DOHH2 (cell line): ENCODE results near the gene COL5A1.

ENCODE experiments used
- H3F3A ChIP-seq: fragments of 200-600 bp; sonication (generic), shearing (Covaris generic); 2 replicates; pipeline ENCODE4 v1.6.0; 2016; ENCODE audit warnings: antibody characterized with exemption, mild to moderate bottlenecking; ENCODE audit not compliant: control insufficient read depth, insufficient read depth
- H3K27ac ChIP-seq: fragments of 200-600 bp; sonication (generic); 2 replicates; pipeline ENCODE4 v1.5.1; 2014; ENCODE audit warnings: low read depth, mild to moderate bottlenecking, low read length, moderate library complexity
- H3K27me3 ChIP-seq: fragments of 200-600 bp; sonication (generic); 2 replicates; pipeline ENCODE4 v1.6.1; 2014; ENCODE audit warnings: mild to moderate bottlenecking, low read length, mixed read lengths; ENCODE audit not compliant: control insufficient read depth
- H3K36me3 ChIP-seq: fragments of 200-600 bp; sonication (generic); 2 replicates; pipeline ENCODE4 v1.6.1; 2014; ENCODE audit warnings: mild to moderate bottlenecking, low read length, moderate library complexity, mixed read lengths; ENCODE audit not compliant: control insufficient read depth
- H3K4me1 ChIP-seq: fragments of 200-600 bp; sonication (generic); 2 replicates; pipeline ENCODE4 v1.6.1; 2014; ENCODE audit warnings: mild to moderate bottlenecking, low read length, mixed read lengths; ENCODE audit not compliant: control insufficient read depth
- H3K4me2 ChIP-seq: fragments of 200-600 bp; sonication (generic); 2 replicates; pipeline ENCODE4 v1.6.0; 2014; ENCODE audit warnings: mild to moderate bottlenecking, low read length, moderate library complexity
- H3K4me3 ChIP-seq: fragments of 200-600 bp; sonication (generic); 2 replicates; pipeline ENCODE4 v1.5.1; 2014; ENCODE audit warnings: mild to moderate bottlenecking, low read length, mixed read lengths
- H3K79me2 ChIP-seq: fragments of 200-600 bp; sonication (generic); 2 replicates; pipeline ENCODE4 v1.6.1; 2014; ENCODE audit warnings: mild to moderate bottlenecking, low read length, mixed read lengths; ENCODE audit not compliant: control insufficient read depth
- H3K9me2 ChIP-seq: fragments of 200-600 bp; sonication (generic); replicated peaks from 2 replicates; pipeline ENCODE4 v1.6.1; 2014; ENCODE audit warnings: mild to moderate bottlenecking, low read length, mixed read lengths; ENCODE audit not compliant: control insufficient read depth
- H3K9me3 ChIP-seq: fragments of 200-600 bp; sonication (generic); 2 replicates; pipeline ENCODE4 v1.6.1; 2014; ENCODE audit warnings: antibody characterized with exemption, low read length, mixed read lengths; ENCODE audit not compliant: control insufficient read depth, insufficient read depth
- H4K20me1 ChIP-seq: fragments of 200-600 bp; sonication (generic); 2 replicates; pipeline ENCODE4 v1.6.0; 2014; ENCODE audit warnings: low read depth, mild to moderate bottlenecking, antibody characterized with exemption, low read length, moderate library complexity; ENCODE audit not compliant: control insufficient read depth, insufficient read depth
- EZH2phosphoT487 ChIP-seq: fragments of 200-600 bp; sonication (generic); IDR thresholded peaks from 2 replicates; pipeline ENCODE4 v1.6.1; 2017; ENCODE audit warnings: borderline replicate concordance, mild to moderate bottlenecking, antibody characterized with exemption, low read length, moderate library complexity, mixed read lengths
- TF ChIP-seq, protein P1 (sequence below): fragments of 200-600 bp; sonication (generic); IDR thresholded peaks from one replicate; pipeline ENCODE4 v1.5.1; 2014; ENCODE audit warnings: antibody characterized with exemption, mild to moderate bottlenecking, low read depth, low read length; ENCODE audit not compliant: poor library complexity, severe bottlenecking

COL5A1 gene

DNA sequence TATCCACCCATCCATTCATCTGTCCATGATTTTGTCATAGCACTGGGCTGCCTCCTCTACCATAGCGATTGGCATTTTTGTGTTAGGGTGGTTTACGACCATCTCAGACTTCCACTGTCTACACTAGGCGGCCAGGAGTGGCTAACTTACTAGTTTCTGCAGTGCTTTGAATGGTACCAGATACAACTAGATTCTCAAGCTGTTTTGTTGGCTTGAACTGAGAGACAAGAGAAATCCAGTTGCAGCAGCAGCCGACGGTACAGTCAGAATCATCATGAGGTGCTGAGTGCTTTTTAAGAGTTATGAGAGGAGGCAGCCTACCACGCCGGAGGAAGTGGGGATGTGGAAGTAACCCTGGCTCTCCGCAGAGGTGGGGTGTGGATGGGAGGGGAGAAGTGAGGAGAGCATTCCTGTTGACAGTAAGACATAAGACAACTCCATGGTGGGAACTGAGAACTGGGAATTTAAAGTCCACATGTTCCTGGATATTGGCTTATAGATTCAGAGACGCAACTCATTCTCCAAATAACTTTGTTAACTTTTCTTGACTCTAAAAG lies 27.9 kb downstream of the COL5A1 start:
- no peaks in the 10 kb centered on the region for H4K20me1 ChIP-seq
- H3K27ac ChIP-seq = no peak overlapping the region
- H3K36me3 ChIP-seq = no peaks in the 10 kb centered on the region
- no peak overlapping the region for H3K4me3 ChIP-seq
- H3K4me1 ChIP-seq = no peaks in the 10 kb centered on the region
- no peaks in the 10 kb centered on the region for H3K79me2 ChIP-seq
- H3F3A ChIP-seq = no peaks in the 10 kb centered on the region
- no peaks in the 10 kb centered on the region for H3K9me3 ChIP-seq
- H3K27me3 ChIP-seq = no peaks in the 10 kb centered on the region
- no peaks in the 10 kb centered on the region for H3K9me2 ChIP-seq
- no peak overlapping the region for H3K4me2 ChIP-seq
- TF ChIP-seq EZH2phosphoT487 = no peak
- TF ChIP-seq, protein P1, sequence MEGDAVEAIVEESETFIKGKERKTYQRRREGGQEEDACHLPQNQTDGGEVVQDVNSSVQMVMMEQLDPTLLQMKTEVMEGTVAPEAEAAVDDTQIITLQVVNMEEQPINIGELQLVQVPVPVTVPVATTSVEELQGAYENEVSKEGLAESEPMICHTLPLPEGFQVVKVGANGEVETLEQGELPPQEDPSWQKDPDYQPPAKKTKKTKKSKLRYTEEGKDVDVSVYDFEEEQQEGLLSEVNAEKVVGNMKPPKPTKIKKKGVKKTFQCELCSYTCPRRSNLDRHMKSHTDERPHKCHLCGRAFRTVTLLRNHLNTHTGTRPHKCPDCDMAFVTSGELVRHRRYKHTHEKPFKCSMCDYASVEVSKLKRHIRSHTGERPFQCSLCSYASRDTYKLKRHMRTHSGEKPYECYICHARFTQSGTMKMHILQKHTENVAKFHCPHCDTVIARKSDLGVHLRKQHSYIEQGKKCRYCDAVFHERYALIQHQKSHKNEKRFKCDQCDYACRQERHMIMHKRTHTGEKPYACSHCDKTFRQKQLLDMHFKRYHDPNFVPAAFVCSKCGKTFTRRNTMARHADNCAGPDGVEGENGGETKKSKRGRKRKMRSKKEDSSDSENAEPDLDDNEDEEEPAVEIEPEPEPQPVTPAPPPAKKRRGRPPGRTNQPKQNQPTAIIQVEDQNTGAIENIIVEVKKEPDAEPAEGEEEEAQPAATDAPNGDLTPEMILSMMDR = no peak

DNA sequence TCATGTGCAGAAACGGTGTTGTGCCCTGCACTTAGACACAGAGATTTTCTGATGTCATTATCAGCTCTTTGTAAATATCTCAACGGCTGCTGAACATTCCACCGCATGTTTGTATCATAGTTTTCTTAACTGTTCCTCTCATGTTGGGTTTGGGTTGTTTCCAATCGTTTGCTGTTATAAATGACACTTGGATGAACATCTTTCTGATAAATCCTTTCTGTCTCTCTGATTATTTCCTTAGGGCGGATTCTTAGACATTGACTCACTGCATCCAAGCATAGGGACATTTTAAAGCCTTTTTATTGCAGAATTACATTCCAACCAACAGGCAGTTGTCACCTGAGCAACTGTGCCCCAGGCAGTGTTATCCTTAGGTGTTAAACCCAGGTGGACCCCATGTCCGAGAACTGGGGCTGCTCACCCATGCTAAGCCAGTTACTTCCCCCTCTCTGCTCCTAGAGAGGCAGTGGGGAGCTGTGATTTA lies 28.5 kb downstream of the COL5A1 start:
- H3F3A ChIP-seq = no peaks in the 10 kb centered on the region
- H3K36me3 ChIP-seq = no peaks in the 10 kb centered on the region
- H3K79me2 ChIP-seq = no peaks in the 10 kb centered on the region
- H3K4me2 ChIP-seq = no peak overlapping the region
- no peak overlapping the region for H3K27ac ChIP-seq
- no peaks in the 10 kb centered on the region for H4K20me1 ChIP-seq
- no peaks in the 10 kb centered on the region for H3K9me2 ChIP-seq
- TF ChIP-seq EZH2phosphoT487 = no peak
- TF ChIP-seq, protein P1 = no peak
- H3K27me3 ChIP-seq = no peaks in the 10 kb centered on the region
- H3K4me3 ChIP-seq = no peak overlapping the region
- H3K9me3 ChIP-seq = no peaks in the 10 kb centered on the region
- H3K4me1 ChIP-seq = no peaks in the 10 kb centered on the region

DNA sequence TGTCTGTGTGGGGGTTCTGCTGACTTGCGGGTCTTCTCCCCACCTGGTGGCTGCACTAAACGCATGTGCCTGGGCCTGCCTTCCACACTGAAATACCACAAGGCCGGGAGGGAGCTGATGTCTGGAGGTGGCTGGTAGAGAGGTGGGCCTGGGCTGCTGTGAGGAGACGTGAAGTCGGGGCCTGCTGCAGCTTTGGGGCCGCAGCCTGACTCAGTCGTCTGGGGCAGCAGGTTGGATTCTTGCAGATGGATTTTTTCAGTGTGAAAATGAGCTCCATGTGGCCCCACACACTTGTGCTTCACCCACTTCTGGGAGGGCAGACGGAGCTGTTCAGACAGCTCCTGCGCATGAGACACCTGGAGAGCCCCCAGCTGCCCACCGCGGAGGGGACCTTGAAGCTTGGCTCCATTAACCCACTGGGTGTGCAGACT lies 29.3 kb downstream of the COL5A1 start:
- Histone ChIP-seq H3F3A (no peaks in the 10 kb centered on the region), H3K27me3 (no peaks in the 10 kb centered on the region), H3K9me3 (no peaks in the 10 kb centered on the region), H3K36me3 (no peaks in the 10 kb centered on the region), H3K79me2 (no peaks in the 10 kb centered on the region), H3K9me2 (no peaks in the 10 kb centered on the region), H3K27ac (no peak overlapping the region), H3K4me2 (no peak overlapping the region), H4K20me1 (no peaks in the 10 kb centered on the region), H3K4me1 (no peaks in the 10 kb centered on the region), H3K4me3 (no peak overlapping the region)
- TF ChIP-seq EZH2phosphoT487 = no peak
- TF ChIP-seq, protein P1 = no peak
